Ishikawa (cell line): Measurements from ENCODE around the gene IFNA5.

Experiments used
- CEBPB ChIP-seq: IDR thresholded peaks from 2 replicates; pipeline ENCODE4 v1.6.1; 2012
- EP300 ChIP-seq: IDR thresholded peaks from 2 replicates; pipeline ENCODE4 v1.6.1; 2012; ENCODE audit warnings: borderline replicate concordance
- FOXM1 ChIP-seq: IDR thresholded peaks from 2 replicates; pipeline ENCODE4 v1.6.1; 2012; ENCODE audit warnings: low read depth, borderline replicate concordance
- MAX ChIP-seq: IDR thresholded peaks from 2 replicates; pipeline ENCODE4 v1.6.1; 2012
- REST ChIP-seq: IDR thresholded peaks from 2 replicates; pipeline ENCODE4 v1.6.1; 2012; ENCODE audit warnings: low read depth, mild to moderate bottlenecking
- TAF1 ChIP-seq: IDR thresholded peaks from 2 replicates; pipeline ENCODE4 v1.6.1; 2012; ENCODE audit warnings: low read depth, mild to moderate bottlenecking
- YY1 ChIP-seq: IDR thresholded peaks from 2 replicates; pipeline ENCODE4 v1.6.1; 2012; ENCODE audit warnings: low read depth

GRCh38 chr9:21305213-21305612 is at the start of gene IFNA5:
- TF ChIP-seq YY1 (no peak), TAF1 (no peak), EP300 (no peak), MAX (no peak), FOXM1 (no peak), CEBPB (no peak), REST (no peak)
